Aorta (tissue), 5 donors: ENCODE results near the gene SLAMF9. TPM values are rescaled to one million over a fixed set of nuclear protein-coding genes. Genes with fewer than 3 reads are reported as not detected.

Experiments
- ATAC-seq: fragments of 200-7000 bp; cut with Tn5 transposase; one replicate; pipeline ENCODE4 v1.9.1; 2022; ENCODE audit warnings: moderate library complexity; ENCODE audit not compliant: low FRiP score
- DNase-seq, 2 donors: peaks; one replicate each; pipeline ENCODE4 v3.0.0-alpha.2; 2020
- H3K27ac ChIP-seq, 2 donors: one replicate each; pipeline ENCODE4 v1.5.1; 2013; ENCODE audit warnings: low read length in 2 of 2, mild to moderate bottlenecking in 2 of 2, moderate library complexity in 2 of 2, control low read depth in 1 of 2, inconsistent platforms in 1 of 2, low read depth in 1 of 2
- H3K27me3 ChIP-seq, 2 donors: one replicate each; pipeline ENCODE4 v1.6.1; 2013; ENCODE audit warnings: control low read depth in 1 of 2, low read length in 1 of 2, mild to moderate bottlenecking in 1 of 2, moderate library complexity in 1 of 2; ENCODE audit not compliant: insufficient read depth in 2 of 2, control insufficient read depth in 1 of 2
- H3K36me3 ChIP-seq, 2 donors: one replicate each; pipeline ENCODE4 v1.6.1; 2013; ENCODE audit warnings: control low read depth in 1 of 2, low read length in 1 of 2, mild to moderate bottlenecking in 1 of 2; ENCODE audit not compliant: insufficient read depth in 2 of 2, control insufficient read depth in 1 of 2
- H3K4me1 ChIP-seq, 2 donors: one replicate each; pipeline ENCODE4 v1.6.1; 2013; ENCODE audit warnings: low read length in 2 of 2, control low read depth in 1 of 2, mild to moderate bottlenecking in 1 of 2, moderate library complexity in 1 of 2; ENCODE audit not compliant: insufficient read depth in 2 of 2, control insufficient read depth in 1 of 2
- H3K4me3 ChIP-seq, 2 donors: one replicate each; pipeline ENCODE4 v1.5.1; 2013; ENCODE audit warnings: low read length in 2 of 2, control low read depth in 1 of 2, mild to moderate bottlenecking in 1 of 2
- H3K9me3 ChIP-seq: one replicate; pipeline ENCODE4 v1.6.1; 2013; ENCODE audit warnings: mild to moderate bottlenecking, low read length; ENCODE audit not compliant: control insufficient read depth
- WGBS, 2 donors: extraction: QIAGEN DNeasy Blood & Tissue Kit; methylation state at CpG; one replicate each; pipeline ENCODE4 v1.1.7; 2013; 5-methylcytosine and 5-hydroxymethylcytosine counted together
- intact Hi-C, 2 donors: fragments of 100-400 bp; cut with DNase I; formaldehyde crosslinking; loops; one replicate each; pipeline versions ENCODE4 v1.14.2 to v1.15.0; 2022
- polyA plus RNA-seq, 2 donors: library from polyadenylated mRNA; stranded (reverse); fragments of 200-250 nt; gene quantifications; one replicate each; pipeline ENCODE4 v1.2.3, GENCODE V29; 2013
- total RNA-seq, 2 donors: library from RNA; stranded (reverse); fragmentation: NEBNext Ultra II Directional; extraction: Animal tissue kit (Norgen Biotek cat#: 25700); gene quantifications; one replicate each; pipeline ENCODE4 v1.2.1, GENCODE V29; 2021
- donor health status: healthy with polysubstance abuse.
- donor health status: Bipolar disorder and iron deficiency.
- donor health status: DM: no; HTN: no; CAD: no.
- donor health status: DM: no; HTN: no; CAD: no.
- donor health status: DM: yes; HTN: yes; CAD: no.

The SLAMF9 gene
- total and polyA plus RNA-seq, 4 donors: not detected

DNA sequence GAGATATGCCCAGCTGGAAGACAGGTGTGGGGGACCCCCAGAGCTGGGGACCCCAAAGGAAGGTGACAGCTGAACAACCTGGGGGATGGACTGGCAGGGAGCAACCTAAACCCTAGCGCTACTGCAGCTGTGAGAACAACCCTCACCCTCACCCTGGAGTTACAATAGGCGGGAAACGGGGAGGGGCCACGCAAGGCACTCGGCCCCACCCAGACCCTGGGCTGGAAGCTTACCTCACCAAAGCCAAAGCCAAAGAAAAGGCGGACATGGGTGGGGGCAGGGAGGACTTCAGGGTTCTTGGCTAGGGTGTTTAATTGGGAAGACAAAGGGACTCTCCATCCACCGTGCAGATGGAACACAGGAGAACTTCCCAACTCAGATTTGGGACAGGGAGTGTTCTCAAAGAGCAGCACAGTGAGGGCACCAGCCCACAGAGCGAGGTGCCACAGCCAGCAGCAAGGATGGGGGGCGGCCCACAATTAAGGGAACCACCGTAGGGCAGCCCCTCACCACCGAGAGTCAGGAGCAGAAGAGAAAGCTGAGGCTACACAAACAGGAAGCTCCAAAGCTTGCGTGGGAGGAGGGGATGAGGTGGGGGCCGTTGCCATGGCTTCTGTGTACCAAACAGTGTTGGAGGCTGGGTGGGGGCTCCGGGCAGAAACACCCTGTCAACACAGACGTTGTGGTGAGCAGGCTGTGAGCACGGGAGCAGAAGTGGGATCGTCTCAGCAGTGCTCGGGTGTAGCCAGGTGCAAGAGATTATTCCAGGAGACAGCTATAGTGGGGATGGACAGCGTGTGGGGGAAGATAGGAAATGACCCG, 30.6 kb downstream of the SLAMF9 start:
- H3K4me1 ChIP-seq: no peaks in the 10 kb centered on the region
- 0% methylated on average over 20 of the region's 20 CpGs for WGBS, 2 donors
- intact Hi-C loops: loop anchor here in 1 of 2 donors (2.0 to 10.0 kb wide), 3 partner anchors 69 to 291 kb away; partner anchors contain the start of gene IGSF8

DNA sequence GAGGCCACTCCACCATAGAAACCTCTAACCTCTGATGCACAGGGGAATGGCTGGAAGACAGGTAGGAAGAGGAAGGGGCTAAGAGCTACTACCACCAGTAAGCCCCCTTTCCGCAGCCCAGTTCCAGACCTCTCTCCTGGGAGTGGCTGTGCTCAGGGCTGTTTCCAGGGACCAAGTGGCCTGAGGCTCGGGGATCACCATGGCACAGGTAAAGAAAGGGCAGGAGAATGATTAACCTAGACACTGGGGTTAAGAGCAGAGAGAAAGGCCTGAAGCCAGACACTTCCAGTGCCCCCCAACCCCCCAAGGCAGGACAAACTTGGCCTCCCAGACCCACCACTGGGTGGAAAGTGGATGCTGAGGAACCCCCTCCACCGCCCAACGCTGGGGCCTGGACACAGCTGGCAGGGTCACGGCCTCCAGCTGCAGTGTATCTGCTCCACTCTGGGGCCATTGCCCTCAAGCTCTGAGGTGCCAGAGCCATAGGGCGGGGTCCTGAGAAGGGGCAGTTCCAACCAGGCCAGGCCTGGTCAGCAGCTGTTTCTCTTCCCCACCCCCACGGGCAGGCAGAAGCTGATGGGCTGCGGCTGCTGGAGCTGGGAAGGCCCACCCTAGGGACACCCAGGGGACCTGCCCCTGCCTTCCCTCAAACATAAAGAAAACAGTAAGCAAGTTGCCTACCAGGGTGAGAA, 31.4 kb downstream of the SLAMF9 start:
- no peaks in the 10 kb centered on the region for H3K27me3 ChIP-seq
- peaks cover 4 to 9% of the 10 kb centered on the region in 2 donors for H3K36me3 ChIP-seq
- ATAC-seq: peak; percentile 3
- H3K4me3 ChIP-seq: peak overlapping the region in 1 of 2 donors; percentile 66
- DNase-seq: peak; percentile 78 to 83
- H3K9me3 ChIP-seq: no peaks in the 10 kb centered on the region
- peak overlapping the region; percentile 58 to 72 for H3K27ac ChIP-seq
- WGBS, 2 donors: 12 to 13% methylated on average over 8 of the region's 8 CpGs
- H3K4me1 ChIP-seq: no peaks in the 10 kb centered on the region
- intact Hi-C loops: loop anchor here in 1 of 2 donors (5.0 to 10.0 kb wide), 2 partner anchors 175 to 292 kb away; partner anchors contain the start of gene IGSF8

More for the DNA sequence above, 30.6 kb downstream of the SLAMF9 start:
- peak; percentile 93 for DNase-seq
- peak; percentile 74 for ATAC-seq
- Histone ChIP-seq H3K4me3 (peak overlapping the region; percentile 66 to 86), H3K36me3 (peaks cover 2 to 8% of the 10 kb centered on the region in 2 donors), H3K27me3 (no peaks in the 10 kb centered on the region), H3K9me3 (no peaks in the 10 kb centered on the region), H3K27ac (peak overlapping the region; percentile 85 to 88)

DNA sequence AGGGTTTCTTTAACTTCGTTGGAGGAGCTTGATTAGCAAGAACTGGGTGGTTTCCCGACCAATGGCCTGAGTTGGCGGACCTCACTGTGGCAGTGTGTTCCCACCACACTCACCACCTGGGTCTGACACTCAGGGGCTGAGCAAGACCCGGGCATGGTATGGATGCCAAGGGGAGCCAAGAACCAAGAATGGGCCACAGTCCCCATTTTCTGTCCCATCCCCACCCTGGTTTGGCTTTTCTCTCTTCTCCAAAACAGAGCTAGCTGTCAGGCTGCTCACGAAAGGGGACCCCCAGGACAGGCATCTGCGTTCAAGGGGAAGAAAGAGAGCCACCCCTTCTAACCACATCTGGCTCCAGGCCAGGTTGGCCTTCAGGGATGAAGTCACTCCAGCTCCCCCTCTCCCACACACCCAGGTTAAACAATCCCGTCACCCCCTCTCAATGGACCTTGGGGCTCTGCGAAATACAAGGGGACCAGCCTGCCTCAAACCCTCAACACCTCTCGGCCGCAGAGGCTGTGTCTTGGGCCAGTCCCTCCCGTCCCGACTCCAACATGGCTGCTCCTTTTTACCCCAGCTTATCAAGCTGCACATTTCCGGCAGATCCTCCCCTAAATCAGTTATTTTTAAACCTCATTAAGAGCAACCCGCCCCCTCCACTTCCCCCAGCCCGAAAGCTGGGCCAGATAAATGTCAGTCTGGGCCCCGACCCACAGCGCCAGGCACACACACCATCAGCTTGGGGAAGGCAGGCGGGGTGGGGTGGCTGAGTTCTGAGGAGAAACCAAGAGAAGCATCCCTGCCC, 32.1 kb downstream of the SLAMF9 start:
- ATAC-seq (no peak), DNase-seq (peak in 1 of 2 donors; percentile 80)
- Histone ChIP-seq H3K27ac (peak overlapping the region; percentile 58 to 72), H3K4me1 (no peaks in the 10 kb centered on the region), H3K27me3 (no peaks in the 10 kb centered on the region), H3K9me3 (no peaks in the 10 kb centered on the region), H3K36me3 (peaks cover 4 to 9% of the 10 kb centered on the region in 2 donors), H3K4me3 (no peak overlapping the region)
- intact Hi-C loops: loop anchor here in 1 of 2 donors (5.0 to 10.0 kb wide), 2 partner anchors 175 to 293 kb away; partner anchors contain the start of gene IGSF8
- WGBS, 2 donors: 16 to 17% methylated on average over 16 to 18 of the region's 18 CpGs

DNA sequence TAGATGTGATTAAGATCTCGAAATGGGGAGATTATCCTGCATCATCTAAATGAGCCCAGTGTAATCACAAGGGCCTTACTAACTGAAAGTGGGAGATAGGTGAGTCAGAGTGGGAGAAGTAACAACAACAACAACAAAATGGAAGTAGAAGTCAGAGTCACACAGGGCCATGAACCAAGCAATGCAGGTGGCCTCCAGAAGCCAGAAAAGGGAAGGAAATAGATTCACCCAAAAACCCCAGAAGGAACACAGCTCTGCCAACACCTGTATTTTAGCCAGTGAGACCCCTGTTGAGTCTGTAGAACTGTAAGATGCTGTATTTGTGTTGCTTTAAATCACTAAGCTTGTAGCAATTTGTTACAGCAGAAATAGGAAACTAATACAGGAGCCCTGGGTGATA, 32.8 kb downstream of the SLAMF9 start:
- H3K27ac ChIP-seq: no peak overlapping the region
- peaks cover 4 to 9% of the 10 kb centered on the region in 2 donors for H3K36me3 ChIP-seq
- H3K9me3 ChIP-seq: no peaks in the 10 kb centered on the region
- 47 to 61% methylated on average over 1 of the region's 1 CpG for WGBS, 2 donors
- no peaks in the 10 kb centered on the region for H3K27me3 ChIP-seq
- intact Hi-C loops: loop anchor here in 1 of 2 donors (5.0 to 10.0 kb wide), 2 partner anchors 176 to 294 kb away; partner anchors contain the start of gene IGSF8
- no peaks in the 10 kb centered on the region for H3K4me1 ChIP-seq
- no peak overlapping the region for H3K4me3 ChIP-seq
- DNase-seq (no peak), ATAC-seq (no peak)

DNA sequence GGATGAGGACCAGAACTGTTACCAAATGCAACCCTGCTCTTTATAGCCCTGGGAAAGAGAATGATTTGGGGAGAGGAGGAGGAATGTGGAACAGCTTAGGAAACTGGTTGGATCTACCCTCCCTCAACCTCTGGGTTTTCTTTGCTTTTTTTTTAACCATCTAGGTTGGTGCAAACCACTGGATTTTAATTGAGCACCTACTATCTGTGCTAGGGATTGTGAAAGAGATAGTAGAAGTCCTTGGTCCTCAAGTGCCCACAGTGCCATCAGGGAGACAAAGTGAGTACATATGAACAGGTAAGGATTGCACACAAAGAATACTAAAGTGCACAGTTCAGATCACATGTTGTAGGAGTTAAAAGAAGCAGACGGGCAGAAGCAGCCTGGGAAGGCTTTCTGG, 33.4 kb downstream of the SLAMF9 start:
- H3K27ac ChIP-seq: no peak overlapping the region

DNA sequence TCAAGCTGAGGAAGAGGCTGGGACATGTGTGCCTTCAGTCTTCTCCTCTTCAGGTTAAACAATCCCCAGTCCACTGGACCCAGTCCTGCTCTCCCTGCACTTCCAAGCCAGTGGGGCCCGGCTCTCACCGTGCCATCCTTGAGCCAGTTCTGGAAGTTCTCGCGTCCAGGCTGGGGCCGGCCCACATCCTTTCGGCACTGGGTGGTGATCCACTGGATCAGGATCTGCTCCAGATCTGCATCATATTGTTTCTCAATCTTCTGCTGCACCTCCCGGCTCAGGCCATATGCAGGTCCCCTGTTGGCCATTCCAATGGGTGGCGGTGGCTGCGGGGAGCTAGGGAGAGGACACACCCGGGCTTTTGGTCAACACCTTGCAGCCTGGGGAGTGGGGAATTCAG, 33.8 kb downstream of the SLAMF9 start:
- Histone ChIP-seq H3K4me1 (peaks cover 0 to 2% of the 10 kb centered on the region in 2 donors), H3K36me3 (peaks cover 4 to 9% of the 10 kb centered on the region in 2 donors), H3K4me3 (no peak overlapping the region), H3K27ac (no peak overlapping the region), H3K9me3 (no peaks in the 10 kb centered on the region), H3K27me3 (no peaks in the 10 kb centered on the region)
- ATAC-seq: no peak
- peak in 1 of 2 donors; percentile 50 for DNase-seq
- intact Hi-C loops: loop anchor here in 1 of 2 donors (5.0 to 10.0 kb wide), 2 partner anchors 177 to 295 kb away; partner anchors contain the start of gene IGSF8
- 78 to 84% methylated on average over 10 of the region's 10 CpGs for WGBS, 2 donors

More for the DNA sequence above, 33.4 kb downstream of the SLAMF9 start:
- intact Hi-C loops: loop anchor here in 1 of 2 donors (5.0 to 10.0 kb wide), 2 partner anchors 177 to 294 kb away; partner anchors contain the start of gene IGSF8
- 54 to 74% methylated on average over 1 of the region's 1 CpG for WGBS, 2 donors
- H3K36me3 ChIP-seq: peaks cover 4 to 9% of the 10 kb centered on the region in 2 donors
- DNase-seq: no peak
- ATAC-seq: no peak
- no peaks in the 10 kb centered on the region for H3K9me3 ChIP-seq
- H3K27me3 ChIP-seq: no peaks in the 10 kb centered on the region
- H3K4me1 ChIP-seq: peaks cover 0 to 2% of the 10 kb centered on the region in 2 donors
- no peak overlapping the region for H3K4me3 ChIP-seq

DNA sequence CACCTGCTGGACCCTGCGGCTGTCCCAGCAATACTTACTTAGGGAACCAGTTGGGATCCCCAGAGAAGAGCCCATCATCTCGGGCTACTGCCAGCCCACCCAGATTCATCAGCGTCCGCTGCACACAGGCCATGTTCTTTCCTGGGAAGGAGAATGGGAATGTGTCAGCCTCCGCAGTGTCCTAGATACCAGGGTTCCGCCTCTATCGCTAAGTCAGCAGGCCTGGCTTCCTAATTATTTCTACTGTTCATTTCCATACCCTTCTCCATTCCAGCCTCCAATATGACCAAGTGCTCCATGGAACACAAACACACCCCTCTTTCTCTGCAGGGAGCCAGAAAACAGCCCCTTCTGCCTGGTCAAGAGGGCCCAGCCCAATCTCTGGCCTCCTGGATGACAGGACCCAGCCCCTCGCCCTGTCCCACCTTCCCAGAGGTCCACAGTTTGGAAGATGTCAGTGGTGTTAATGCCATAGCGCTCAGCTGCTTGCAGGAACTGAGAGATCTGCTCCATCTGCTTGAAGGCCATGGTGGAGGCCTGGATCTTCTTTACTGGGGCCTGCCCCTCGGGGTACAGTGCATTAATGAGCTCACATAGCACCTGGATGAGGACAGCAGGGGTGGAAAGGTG, 34.7 kb downstream of the SLAMF9 start:
- intact Hi-C loops: no loop called here
- ATAC-seq (no peak), DNase-seq (peak in 1 of 2 donors; percentile 31)
- no peaks in the 10 kb centered on the region for H3K9me3 ChIP-seq
- peak overlapping the region in 1 of 2 donors; percentile 4 for H3K27ac ChIP-seq
- no peak overlapping the region for H3K4me3 ChIP-seq
- H3K4me1 ChIP-seq: peaks cover 0 to 2% of the 10 kb centered on the region in 2 donors
- no peaks in the 10 kb centered on the region for H3K27me3 ChIP-seq
- 88 to 97% methylated on average over 10 of the region's 10 CpGs for WGBS, 2 donors
- peaks cover 4 to 9% of the 10 kb centered on the region in 2 donors for H3K36me3 ChIP-seq
